ENCODE measurements around the gene SIL1. TPM values are rescaled to one million over a fixed set of nuclear protein-coding genes. Genes with fewer than 3 reads are reported as not detected.
"Not testable (repeated sequence)": the region's sequence is repeated elsewhere in the genome, so short reads cannot be mapped to it uniquely, and the experiment has no call there.

The SIL1 gene
- total and polyA plus RNA-seq, 9 of the 15 experiments (the other 6 are each of a cell fraction or from before 2014, with no cell fraction given): 1.3 to 30.5 (median 18.1) TPM

GRCh38 chr5:139222346-139222745 lies 24.2 kb upstream of the SIL1 start:
- H3K9me3 ChIP-seq (replicated peaks; ENCODE audit: control insufficient read depth, insufficient read depth, low read depth, low read length): no peaks in the 10 kb centered on the region
- DNase-seq (ENCODE audit: extremely low read depth in 1 of 4, low spot score in 3 of 4): no peak
- no peak overlapping the region for H3K4me2 ChIP-seq (ENCODE audit: insufficient read depth, low read length)
- no peak overlapping the region for H3K27ac ChIP-seq (ENCODE audit: extremely low read depth, low read depth, low read length)
- intact Hi-C loops (cut with micrococcal nuclease): no loop called here
- in situ Hi-C loops (cut with MboI): no loop called here
- 19% methylated on average over 3 of the region's 3 CpGs for WGBS (ENCODE audit: insufficient coverage, low coverage, missing lambda C conversion rate)
- no peak overlapping the region for H3K9ac ChIP-seq (ENCODE audit: insufficient read depth in 1 of 2, low read depth in 2 of 2, low read length in 2 of 2)
- H3K27me3 ChIP-seq (ENCODE audit: control insufficient read depth in 2 of 2, insufficient read depth in 2 of 2, low read length in 2 of 2): no peaks in the 10 kb centered on the region
- H3K4me1 ChIP-seq (replicated peaks in 1 of 2; ENCODE audit: control insufficient read depth in 2 of 2, insufficient read depth in 2 of 2, low read length in 2 of 2): 0 out of 5 replicates have a peak, but pooled peaks cover 0 to 5% of the 10 kb centered on the region in 2 experiments
- ChIA-PET POLR2A (interaction anchor here (0.5 to 1.0 kb wide), 2 partner anchors 10 to 132 kb away, joined by 3 to 4 read pairs; no protein-coding TSS in a partner anchor), CTCF (ENCODE audit: low intra/inter-chr PET ratio) (no interaction called here)
- no TSS peak for BruUV-seq (replicated peaks)
- TF ChIP-seq ZNF24 (IDR thresholded peaks at IDR 0.05) (no peak), ZNF143 (CRISPR knock-in tag; IDR thresholded peaks at IDR 0.05) (no peak), ZNF780A (CRISPR knock-in tag; IDR thresholded peaks at IDR 0.05) (no peak), HMG20B (CRISPR knock-in tag; IDR thresholded peaks at IDR 0.05) (no peak), RFX7 (CRISPR knock-in tag; IDR thresholded peaks at IDR 0.05) (no peak), MED1 (CRISPR knock-in tag; IDR thresholded peaks at IDR 0.05; ENCODE audit: borderline replicate concordance) (no peak), GATAD2B (IDR thresholded peaks at IDR 0.05; ENCODE audit: borderline replicate concordance) (no peak), ZNF134 (CRISPR knock-in tag; conservative IDR thresholded peaks at IDR 0.05) (no peak), ZSCAN32 (CRISPR knock-in tag; IDR thresholded peaks at IDR 0.05) (no peak), THAP12 (CRISPR knock-in tag; IDR thresholded peaks at IDR 0.05) (no peak), ZNF507 (tag; conservative IDR thresholded peaks at IDR 0.05) (no peak), GTF2B (IDR thresholded peaks at IDR 0.05; ENCODE audit: extremely low read depth, insufficient read length) (no peak), ARID2 (IDR thresholded peaks at IDR 0.05) (no peak)
- no peak overlapping the region for H3K4me3 ChIP-seq
- peak overlapping the region; percentile 38; the same call in 1 of the 2 replicates for H2AFZ ChIP-seq (ENCODE audit: low read depth, low read length)
- FAIRE-seq: no peak
- no peak for ATAC-seq
- H3K9me1 ChIP-seq (ENCODE audit: control insufficient read depth, insufficient read depth, low read length): no peaks in the 10 kb centered on the region
- H3K79me2 ChIP-seq (ENCODE audit: control insufficient read depth, insufficient read depth, low read length): no peaks in the 10 kb centered on the region
- H3K36me3 ChIP-seq (ENCODE audit: control insufficient read depth, insufficient read depth, low read length): no peaks in the 10 kb centered on the region
- H4K20me1 ChIP-seq (replicated peaks; ENCODE audit: control insufficient read depth, insufficient read depth, low read length): no peaks in the 10 kb centered on the region

- H3K9me3 ChIP-seq (replicated peaks; ENCODE audit: control insufficient read depth, insufficient read depth, low read depth, low read length); H3K36me3 ChIP-seq (ENCODE audit: control insufficient read depth, insufficient read depth, low read length); CTCF ChIA-PET (ENCODE audit: low intra/inter-chr PET ratio); ATAC-seq; BruUV-seq (replicated peaks); H3K9ac ChIP-seq (ENCODE audit: insufficient read depth in 1 of 2, low read depth in 2 of 2, low read length in 2 of 2); H2AFZ ChIP-seq (ENCODE audit: low read depth, low read length); H3K9me1 ChIP-seq (ENCODE audit: control insufficient read depth, insufficient read depth, low read length); H3K27me3 ChIP-seq (ENCODE audit: control insufficient read depth in 2 of 2, insufficient read depth in 2 of 2, low read length in 2 of 2); H4K20me1 ChIP-seq (replicated peaks; ENCODE audit: control insufficient read depth, insufficient read depth, low read length); DNase-seq (ENCODE audit: extremely low read depth in 1 of 4, low spot score in 3 of 4); H3K4me3 ChIP-seq; POLR2A ChIA-PET; FAIRE-seq; H3K79me2 ChIP-seq (ENCODE audit: control insufficient read depth, insufficient read depth, low read length); intact Hi-C loops (cut with micrococcal nuclease); in situ Hi-C loops (cut with MboI); H3K27ac ChIP-seq (ENCODE audit: extremely low read depth, low read depth, low read length); H3K4me2 ChIP-seq (ENCODE audit: insufficient read depth, low read length); H3K4me1 ChIP-seq (replicated peaks in 1 of 2; ENCODE audit: control insufficient read depth in 2 of 2, insufficient read depth in 2 of 2, low read length in 2 of 2): not testable (repeated sequence)
- WGBS (ENCODE audit: insufficient coverage, low coverage, missing lambda C conversion rate): 19% methylated on average over 7 of the region's 7 CpGs
Observed at GRCh38 chr5:139218038-139218437, 19.9 kb upstream of the SIL1 start.
